ENCODE data around the gene MYO7B. TPM values are rescaled to one million over a fixed set of nuclear protein-coding genes. Genes with fewer than 3 reads are reported as not detected.

MYO7B gene
- total and polyA plus RNA-seq, 9 of the 15 experiments (the other 6 are each of a cell fraction or from before 2014, with no cell fraction given) = 0.08 TPM; not detected in 8

- intact Hi-C loops (cut with micrococcal nuclease) (no loop called here), in situ Hi-C loops (cut with MboI) (no loop called here)
- Histone ChIP-seq H3K27me3 (ENCODE audit: control insufficient read depth in 2 of 2, insufficient read depth in 2 of 2, low read length in 2 of 2) (peaks cover 12 to 16% of the 10 kb centered on the region in 2 experiments), H2AFZ (ENCODE audit: low read depth, low read length) (peak overlapping the region; percentile 93; the same call in 1 of the 2 replicates), H3K9me3 (replicated peaks; ENCODE audit: control insufficient read depth, insufficient read depth, low read depth, low read length) (0 out of 2 replicates have a peak, but pooled peaks cover 4% of the 10 kb centered on the region), H3K4me1 (replicated peaks in 1 of 2; ENCODE audit: control insufficient read depth in 2 of 2, insufficient read depth in 2 of 2, low read length in 2 of 2) (peaks cover 7 to 9% of the 10 kb centered on the region in 2 experiments; a peak in 4 of 5 replicates), H3K4me3 (no peak overlapping the region), H3K9ac (ENCODE audit: insufficient read depth in 1 of 2, low read depth in 2 of 2, low read length in 2 of 2) (no peak overlapping the region), H3K9me1 (ENCODE audit: control insufficient read depth, insufficient read depth, low read length) (no peaks in the 10 kb centered on the region), H3K79me2 (ENCODE audit: control insufficient read depth, insufficient read depth, low read length) (peaks cover 29% of the 10 kb centered on the region), H3K36me3 (ENCODE audit: control insufficient read depth, insufficient read depth, low read length) (peaks cover 6% of the 10 kb centered on the region; the same call in 2 of the 3 replicates), H4K20me1 (replicated peaks; ENCODE audit: control insufficient read depth, insufficient read depth, low read length) (no peaks in the 10 kb centered on the region), H3K4me2 (ENCODE audit: insufficient read depth, low read length) (no peak overlapping the region), H3K27ac (ENCODE audit: extremely low read depth, low read depth, low read length) (no peak overlapping the region; the same call in 2 of the 3 replicates)
- ATAC-seq (no peak), DNase-seq (ENCODE audit: extremely low read depth in 1 of 4, low spot score in 3 of 4) (no peak), FAIRE-seq (no peak)
- ChIA-PET POLR2A (interaction anchor here (0.5 to 1.8 kb wide), 3 partner anchors 9 to 27 kb away, joined by 3 to 4 read pairs (median 3); no protein-coding TSS in a partner anchor), CTCF (ENCODE audit: low intra/inter-chr PET ratio) (no interaction called here)
- WGBS (ENCODE audit: insufficient coverage, low coverage, missing lambda C conversion rate) = 23% methylated on average over 4 of the region's 4 CpGs
- no TSS peak for BruUV-seq (replicated peaks)
- TF ChIP-seq SP2 (IDR thresholded peaks at IDR 0.05; ENCODE audit: extremely low read depth, low read depth, low read length, poor library complexity, severe bottlenecking) = no peak
- TF ChIP-seq CBFA2T2 (conservative IDR thresholded peaks at IDR 0.05) = no peak
- TF ChIP-seq ZFP30 (CRISPR knock-in tag; IDR thresholded peaks at IDR 0.05; ENCODE audit: borderline replicate concordance) = no peak
- no peak for TF ChIP-seq ZNF830 (CRISPR knock-in tag; IDR thresholded peaks at IDR 0.05)
- TF ChIP-seq SMARCB1 (IDR thresholded peaks at IDR 0.05; ENCODE audit: insufficient read length, low read depth) = no peak
- TF ChIP-seq RNF219 (CRISPR knock-in tag; IDR thresholded peaks at IDR 0.05) = no peak
- no peak for TF ChIP-seq IRF1 (CRISPR knock-in tag; IDR thresholded peaks at IDR 0.05; ENCODE audit: borderline replicate concordance)
- TF ChIP-seq ZNF407 (IDR thresholded peaks at IDR 0.05; ENCODE audit: low read depth) = no peak
- TF ChIP-seq CHD1 (IDR thresholded peaks at IDR 0.05; ENCODE audit: low read length) = no peak
- no peak for TF ChIP-seq ZNF717 (CRISPR knock-in tag; IDR thresholded peaks at IDR 0.05)
- no peak for TF ChIP-seq SIN3A (IDR thresholded peaks at IDR 0.05; ENCODE audit: borderline replicate concordance in 2 of 2, control insufficient read depth in 1 of 2, low read depth in 2 of 2, low read length in 2 of 2)
Observed at GRCh38 chr2:127528487-127528886, 7.0 kb upstream of the MYO7B start.

Data from K562 (cell line).